Activated T-cell treated with anti-CD3 and anti-CD28 coated beads for 48 hours (primary cell): ENCODE measurements around the gene REL.

Source experiments
- DNase-seq: peaks from one replicate; pipeline ENCODE4 v3.0.0-alpha.2; 2020; ENCODE audit warnings: low read depth

The REL gene

GRCh38 chr2:60966507-60967405, 85.4 kb downstream of the REL start:
- no peak for DNase-seq

GRCh38 chr2:60972889-60973656, 91.7 kb downstream of the REL start:
- no peak for DNase-seq

GRCh38 chr2:60973705-60974104, 92.3 kb downstream of the REL start:
- no peak for DNase-seq

GRCh38 chr2:60974652-60975051, 93.3 kb downstream of the REL start:
- no peak for DNase-seq
